Stimulated activated CD4-positive, alpha-beta T cell treated with anti-CD3 and anti-CD28 coated beads, Interleukin-12 subunit alpha, Interleukin-12 subunit beta, amount 100 ng/mL, for 4 hours (primary cell): ENCODE results near the gene CAPN9.
"Not testable (repeated sequence)": the region's sequence is repeated elsewhere in the genome, so short reads cannot be mapped to it uniquely, and the experiment has no call there.

ENCODE experiments used
- DNase-seq: peaks from one replicate; pipeline ENCODE4 v3.0.0-alpha.2; 2020

CAPN9 gene

GRCh38 chr1:230826166-230826875, 79.1 kb downstream of the CAPN9 start:
- DNase-seq: no peak

- DNase-seq: no peak
These were observed 80.0 kb downstream of the CAPN9 start for GRCh38 chr1:230827081-230827681.

GRCh38 chr1:230827801-230828200, 80.6 kb downstream of the CAPN9 start:
- no peak for DNase-seq

- no peak for DNase-seq
These were observed 81.2 kb downstream of the CAPN9 start for GRCh38 chr1:230828421-230828820.

- no peak for DNase-seq
These were observed 84.6 kb downstream of the CAPN9 start for GRCh38 chr1:230831771-230832170.

GRCh38 chr1:230832476-230832875, 85.3 kb downstream of the CAPN9 start:
- DNase-seq: no peak

GRCh38 chr1:230833511-230833910, 86.3 kb downstream of the CAPN9 start:
- DNase-seq: no peak

- DNase-seq: no peak
These were observed 87.1 kb downstream of the CAPN9 start for GRCh38 chr1:230834292-230834691.

GRCh38 chr1:230836347-230836746, 89.2 kb downstream of the CAPN9 start:
- no peak for DNase-seq

- no peak for DNase-seq
These were observed 89.6 kb downstream of the CAPN9 start for GRCh38 chr1:230836793-230837192.

- no peak for DNase-seq
These were observed 92.0 kb downstream of the CAPN9 start for GRCh38 chr1:230839173-230839572.

- DNase-seq: no peak
These were observed 95.6 kb downstream of the CAPN9 start for GRCh38 chr1:230842801-230843200.

GRCh38 chr1:230843503-230844309, 96.5 kb downstream of the CAPN9 start:
- DNase-seq: no peak

- DNase-seq: no peak
These were observed 97.4 kb downstream of the CAPN9 start for GRCh38 chr1:230844561-230844960.

- not testable (repeated sequence) for DNase-seq
These were observed 98.0 kb downstream of the CAPN9 start for GRCh38 chr1:230845184-230845583.

GRCh38 chr1:230848235-230848634, 101.0 kb downstream of the CAPN9 start:
- no peak for DNase-seq

GRCh38 chr1:230849451-230850224, 102.5 kb downstream of the CAPN9 start:
- no peak for DNase-seq

GRCh38 chr1:230850547-230850946, 103.4 kb downstream of the CAPN9 start:
- no peak for DNase-seq

GRCh38 chr1:230851291-230851691, 104.1 kb downstream of the CAPN9 start:
- DNase-seq: no peak
